Left renal cortex interstitium (tissue), 4 donors: Measurements from ENCODE around the gene VAPB. TPM values are rescaled to one million over a fixed set of nuclear protein-coding genes. Genes with fewer than 3 reads are reported as not detected.

ENCODE experiments used
- DNase-seq, 4 donors: peaks; one replicate each; pipeline ENCODE4 v3.0.0-alpha.2; 2013; ENCODE audit warnings: low read depth in 4 of 4, low spot score in 2 of 4, missing footprints in 1 of 4
- polyA plus RNA-seq, 4 donors: library from polyadenylated mRNA; unstranded; fragments of 120-200 nt; gene quantifications; one replicate each; pipeline ENCODE4 v1.2.1, GENCODE V29; 2013; ENCODE audit not compliant: insufficient read length in 4 of 4

The VAPB gene
- polyA plus RNA-seq, 4 donors, result 51.5 to 56.2 (median 53.7) TPM

DNA sequence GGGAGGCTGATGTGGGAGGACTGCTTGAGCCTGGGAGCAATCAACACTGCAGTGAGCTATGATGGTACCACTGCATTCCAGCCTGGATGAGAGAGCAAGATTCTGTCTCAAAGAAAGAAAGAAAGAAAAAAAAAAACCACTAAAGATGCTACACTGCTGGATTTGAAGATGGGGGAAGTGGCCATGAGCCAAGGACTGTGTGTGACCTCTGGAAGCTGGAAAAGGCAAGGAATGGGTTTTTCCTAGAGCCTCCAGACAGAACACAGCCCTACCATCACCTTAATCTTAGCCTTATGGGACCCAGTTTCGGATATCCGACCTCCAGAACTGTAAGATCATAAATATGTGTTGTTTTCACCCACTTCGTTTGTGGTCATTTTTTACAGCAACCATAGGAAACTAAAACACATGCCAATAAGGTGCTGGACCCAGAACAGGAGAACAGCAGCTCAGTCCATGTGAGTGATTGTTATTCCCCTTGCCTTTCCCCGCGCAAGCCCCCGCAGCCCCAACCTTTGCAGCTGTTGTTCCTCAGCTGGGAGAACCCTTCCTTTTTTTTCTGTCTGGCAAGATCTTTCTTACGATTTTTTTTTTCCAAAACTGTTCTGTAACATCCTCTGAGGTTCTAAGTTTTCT, 11.1 kb upstream of the VAPB start:
- DNase-seq, result no peak

- DNase-seq, result no peak
These were observed 10.3 kb upstream of the VAPB start for GRCh38 chr20:58378704-58379103.

- no peak for DNase-seq
These were observed 7.4 kb upstream of the VAPB start for GRCh38 chr20:58381627-58382026.

DNA sequence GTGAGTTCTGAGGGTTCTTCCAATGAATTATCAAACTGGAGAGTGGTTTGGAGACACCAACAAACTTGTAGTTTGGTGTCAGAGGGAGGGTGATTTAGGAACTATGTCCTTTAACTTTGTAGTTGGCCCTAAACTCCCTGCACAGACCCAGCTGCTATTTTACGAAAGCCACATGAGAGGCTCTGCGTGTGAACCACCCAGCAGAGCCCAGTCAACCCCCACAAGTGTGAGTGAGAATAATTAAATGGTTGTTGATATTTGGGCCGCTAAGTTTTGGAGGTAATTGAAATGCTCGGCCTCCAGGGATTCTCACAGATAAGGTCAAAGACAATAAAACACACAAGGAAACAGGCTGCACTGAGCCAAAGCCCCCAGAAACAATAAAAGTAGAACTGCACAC, 6.9 kb upstream of the VAPB start:
- no peak for DNase-seq

DNA sequence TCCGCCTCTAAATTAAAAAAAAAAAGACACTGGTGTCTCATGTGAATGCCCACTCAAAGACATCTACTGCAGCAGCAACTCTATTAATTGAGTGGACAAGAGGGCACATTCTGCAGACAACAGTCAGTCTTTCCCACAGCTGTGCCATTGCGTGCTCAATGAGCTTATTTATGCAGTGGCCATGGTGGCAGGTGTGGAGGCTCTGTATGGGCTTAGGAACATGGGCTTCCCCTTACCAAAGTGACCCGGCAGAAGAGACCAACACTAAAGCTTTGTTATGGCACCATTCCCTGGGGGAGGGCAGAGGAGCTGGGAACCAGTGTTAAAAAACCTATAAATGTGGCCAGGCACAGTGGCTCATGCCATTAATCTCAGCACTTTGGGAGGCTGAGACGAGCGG, 4.2 kb upstream of the VAPB start:
- no peak for DNase-seq

DNA sequence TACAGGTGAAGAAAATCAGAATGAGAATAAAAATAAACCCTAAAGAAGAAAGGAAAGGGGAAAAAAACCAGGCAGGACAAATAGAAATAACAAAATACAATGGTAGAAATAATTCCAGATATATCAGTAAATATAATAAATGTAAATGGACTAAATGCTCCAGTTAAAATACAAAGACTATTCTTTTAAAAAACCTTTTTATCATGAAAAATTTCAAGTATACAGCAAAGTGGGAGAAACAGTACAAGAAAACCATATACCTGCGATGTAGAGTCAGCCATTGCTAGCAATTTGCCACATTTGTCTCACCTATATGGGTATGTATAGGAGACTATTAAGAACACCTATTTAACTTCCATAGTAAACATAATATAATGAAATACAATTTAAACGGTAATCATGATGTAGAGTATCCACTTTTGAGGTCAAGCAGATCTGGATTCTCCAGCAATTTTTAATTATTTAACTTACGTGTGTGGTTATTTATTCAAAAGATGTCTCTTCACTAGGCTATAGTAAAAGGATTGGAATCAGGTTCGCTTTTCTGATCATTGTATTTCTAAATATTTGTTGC, 914 bp upstream of the VAPB start:
- no peak for DNase-seq

- DNase-seq, result no peak
These were observed 417 bp downstream of the VAPB start for GRCh38 chr20:58389324-58389967.

GRCh38 chr20:58389968-58390658, 1.1 kb downstream of the VAPB start:
- DNase-seq, result no peak

DNA sequence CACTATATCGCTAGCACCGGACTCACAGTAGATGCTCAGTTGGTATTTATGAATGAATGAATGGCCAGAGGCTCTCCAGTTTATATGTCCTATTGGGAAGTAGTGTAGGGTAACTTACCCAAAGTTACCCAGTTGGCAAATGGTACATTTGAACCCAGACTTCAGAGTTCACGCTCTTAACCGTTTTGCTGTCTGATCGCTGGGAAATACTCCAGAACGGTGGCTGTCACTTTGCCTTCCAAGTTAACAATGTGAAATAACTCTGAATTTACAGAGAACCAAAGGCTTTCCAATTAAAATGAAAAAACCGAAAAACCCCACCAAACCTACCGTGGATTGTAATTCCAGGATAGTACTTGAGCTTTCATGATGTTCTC, 1.6 kb downstream of the VAPB start:
- no peak for DNase-seq

DNA sequence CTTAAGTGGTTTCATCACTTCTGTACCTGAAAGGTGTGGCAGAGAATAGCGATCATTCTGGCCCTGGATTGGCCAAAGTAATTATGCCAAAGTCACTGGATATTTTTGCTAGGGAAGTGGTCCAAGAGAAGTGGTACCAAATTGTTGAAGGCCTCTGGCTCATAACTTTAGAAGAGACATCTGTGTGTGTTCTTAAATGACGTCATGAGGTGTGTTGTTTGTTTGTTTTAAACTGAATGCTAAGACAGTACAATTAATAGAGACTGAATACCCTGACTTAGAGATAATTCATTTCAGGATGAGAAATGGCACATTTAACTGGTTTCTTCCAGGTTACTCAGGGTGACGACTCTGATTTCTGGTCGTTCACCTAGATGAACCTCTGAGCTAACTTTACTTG, 3.3 kb downstream of the VAPB start:
- no peak for DNase-seq

DNA sequence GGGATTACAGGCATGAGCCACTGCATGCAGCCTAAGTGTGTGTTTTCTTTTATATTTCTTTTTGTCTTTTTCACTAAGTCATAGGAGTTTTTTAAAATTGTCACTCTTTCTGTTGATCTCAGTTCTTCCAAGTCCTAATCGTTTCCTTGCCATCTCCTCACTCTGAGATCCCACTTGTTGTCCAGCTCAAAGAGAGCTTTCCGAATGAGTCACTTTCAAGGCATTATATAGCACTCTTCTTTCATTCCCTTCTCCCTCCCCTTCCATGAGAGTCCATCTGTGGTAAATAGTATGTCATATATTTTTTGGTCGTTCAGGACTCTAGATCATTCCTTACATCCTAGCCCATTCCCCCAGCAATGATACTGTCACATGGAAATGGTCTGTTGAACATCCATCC, 4.3 kb downstream of the VAPB start:
- no peak for DNase-seq

DNA sequence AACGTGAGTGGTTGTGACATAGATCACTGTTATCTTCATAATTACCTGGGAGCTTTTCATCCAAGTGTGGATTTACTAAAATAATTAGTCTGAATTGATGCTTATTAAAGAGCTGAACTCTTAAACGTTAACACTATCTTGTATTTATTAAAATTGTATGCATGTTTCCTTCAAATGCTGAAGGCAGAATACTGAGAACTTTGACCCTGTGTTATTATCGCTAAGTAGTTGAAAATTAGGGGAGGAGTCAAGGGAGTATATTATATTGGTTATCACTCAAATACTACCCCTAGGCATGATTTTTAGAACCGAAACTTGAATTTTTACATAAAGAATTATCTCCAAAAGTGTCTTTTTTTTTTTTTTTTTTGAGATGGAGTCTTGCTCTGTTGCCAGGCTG, 5.8 kb downstream of the VAPB start:
- DNase-seq, result no peak

DNA sequence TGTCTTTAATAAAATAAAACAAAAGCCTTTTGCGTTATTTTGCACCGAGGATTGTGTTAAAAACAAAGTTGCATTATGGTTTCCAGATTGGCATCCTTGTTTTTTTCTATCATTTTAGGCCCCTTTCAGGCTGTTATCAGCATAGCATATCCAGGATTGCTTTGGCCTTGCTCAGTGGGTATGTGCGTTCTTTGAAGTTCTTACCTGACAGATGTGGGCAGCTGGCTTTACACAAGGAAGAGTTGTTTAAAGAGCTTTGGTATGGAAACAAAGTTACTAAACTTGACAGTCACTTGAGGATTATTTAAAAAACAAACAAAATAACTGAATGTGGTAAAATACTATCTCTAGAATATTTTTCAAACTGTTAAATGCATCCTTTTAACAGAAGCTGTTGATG, 6.6 kb downstream of the VAPB start:
- DNase-seq, result no peak

GRCh38 chr20:58397429-58397828, 8.4 kb downstream of the VAPB start:
- DNase-seq, result no peak

- no peak for DNase-seq
These were observed 9.2 kb downstream of the VAPB start for GRCh38 chr20:58398254-58398653.

DNA sequence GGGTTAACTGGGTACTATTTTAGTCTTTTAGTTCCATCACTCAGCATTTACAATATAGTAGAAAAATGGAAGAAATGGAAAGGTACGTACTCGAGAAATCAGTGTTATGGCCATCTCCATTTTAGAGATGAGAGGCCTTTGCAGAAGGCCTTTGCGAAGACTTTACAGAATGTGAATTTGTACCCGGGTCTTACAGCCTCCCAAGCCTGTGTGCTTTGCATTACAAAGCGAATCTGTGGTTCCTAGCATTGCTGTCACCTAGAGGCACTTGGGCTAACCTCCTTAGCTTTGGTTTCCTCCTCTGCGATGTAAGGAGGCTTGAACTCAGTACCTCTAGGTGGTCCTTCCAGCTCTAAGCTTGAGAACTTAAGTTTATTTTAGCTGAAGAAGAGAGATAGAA, 10.9 kb downstream of the VAPB start:
- DNase-seq, result no peak

GRCh38 chr20:58401162-58401561, 12.1 kb downstream of the VAPB start:
- DNase-seq, result no peak

- no peak for DNase-seq
These were observed 13.3 kb downstream of the VAPB start for GRCh38 chr20:58402305-58402704.

GRCh38 chr20:58402827-58403226, 13.8 kb downstream of the VAPB start:
- DNase-seq, result no peak

DNA sequence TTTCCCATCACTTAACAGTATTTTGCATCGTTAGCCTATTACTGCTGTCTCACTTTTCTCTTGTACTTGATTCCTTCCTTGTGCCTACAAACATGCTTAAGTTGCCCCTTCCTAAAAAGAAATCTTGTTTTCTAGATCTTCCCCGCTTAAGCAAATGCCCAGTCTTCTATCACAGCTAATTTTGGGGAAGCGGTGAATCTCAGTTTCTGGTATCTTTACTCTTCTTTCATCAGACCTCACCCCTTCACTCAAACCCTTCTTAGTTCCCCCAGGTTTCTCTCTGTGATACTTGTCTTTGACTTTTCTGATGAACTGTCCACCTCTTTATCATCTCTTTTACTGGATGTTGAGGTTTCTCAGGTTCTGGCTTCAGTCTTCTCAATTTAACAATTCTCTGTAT, 14.2 kb downstream of the VAPB start:
- no peak for DNase-seq

DNA sequence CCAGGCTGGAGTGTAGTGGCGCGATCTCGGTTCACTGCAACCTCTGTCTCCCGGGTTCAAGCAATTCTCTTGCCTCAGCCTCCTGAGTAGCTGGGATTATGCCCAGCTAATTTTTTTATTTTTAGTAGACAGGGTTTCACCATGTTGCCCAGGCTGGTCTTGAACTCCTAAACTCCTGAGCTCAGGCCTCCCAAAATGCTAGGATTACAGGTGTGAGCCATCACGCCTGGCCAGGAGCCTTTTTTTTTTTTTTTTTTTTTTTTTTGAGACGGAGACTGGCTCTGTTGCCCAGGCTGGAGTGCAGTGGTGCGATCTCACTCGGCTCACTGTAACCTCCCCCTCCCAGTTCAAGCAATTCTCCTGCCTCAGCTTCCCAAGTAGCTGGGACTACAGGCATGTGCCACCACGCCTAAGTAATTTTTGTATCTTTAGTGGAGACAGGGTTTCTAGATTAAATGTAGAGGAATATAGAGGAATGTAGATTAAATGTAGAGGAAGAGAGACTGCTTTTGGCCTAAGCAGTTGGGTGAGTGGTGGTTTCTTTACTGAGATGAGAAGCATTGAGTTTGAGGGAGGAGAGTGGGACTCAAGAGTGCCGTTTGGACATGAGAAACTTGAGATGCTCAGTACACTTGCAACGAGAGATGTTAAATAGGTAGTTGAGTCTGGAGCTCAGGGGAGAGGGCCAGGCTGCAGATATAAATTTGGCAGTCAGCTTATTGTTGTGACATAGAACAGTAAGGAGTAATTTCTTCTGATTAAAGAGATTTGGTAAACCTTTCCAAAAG, 16.7 kb downstream of the VAPB start:
- no peak for DNase-seq
